Astrocyte of the spinal cord (primary cell): ENCODE results near the gene UPB1.
"Not testable (repeated sequence)": the region's sequence is repeated elsewhere in the genome, so short reads cannot be mapped to it uniquely, and the experiment has no call there.

Experiments used
- DNase-seq: peaks from one replicate; pipeline ENCODE4 v3.0.0; 2011; ENCODE audit warnings: low read depth, low spot score
- H3K4me3 ChIP-seq: 2 replicates; pipeline ENCODE4 v1.5.1; 2011; ENCODE audit warnings: low read depth, mild to moderate bottlenecking, low read length, moderate library complexity
- CTCF ChIP-seq: IDR thresholded peaks from 2 replicates; pipeline ENCODE4 v1.5.1; 2012; ENCODE audit warnings: low read depth, mild to moderate bottlenecking, low read length, inconsistent platforms
- in situ Hi-C: cut with HindIII; loops from 2 replicates; pipeline ENCODE4 v1.10.0; 2017; ENCODE audit warnings: low sequenced_read_pairs

Gene UPB1

GRCh38 chr22:24485608-24486007 lies 9.5 kb upstream of the UPB1 start:
- in situ Hi-C loops = no loop called here
- no peak overlapping the region for H3K4me3 ChIP-seq
- no peak for DNase-seq
- peak; percentile 21 for TF ChIP-seq CTCF

- in situ Hi-C loops = no loop called here
- TF ChIP-seq CTCF = no peak
- peak; percentile 86 for DNase-seq
- no peak overlapping the region for H3K4me3 ChIP-seq
Observed at GRCh38 chr22:24486501-24486921, 8.6 kb upstream of the UPB1 start.

- in situ Hi-C loops = no loop called here
- no peak for DNase-seq
- no peak for TF ChIP-seq CTCF
- no peak overlapping the region for H3K4me3 ChIP-seq
Observed at GRCh38 chr22:24489011-24489410, 6.1 kb upstream of the UPB1 start.

GRCh38 chr22:24489434-24489833 lies 5.7 kb upstream of the UPB1 start:
- DNase-seq, H3K4me3 ChIP-seq, in situ Hi-C loops: not testable (repeated sequence)

- TF ChIP-seq CTCF = no peak
- in situ Hi-C loops = no loop called here
- H3K4me3 ChIP-seq = no peak overlapping the region
- no peak for DNase-seq
Observed at GRCh38 chr22:24492391-24492790, 2.7 kb upstream of the UPB1 start.

- no peak for DNase-seq
- H3K4me3 ChIP-seq = no peak overlapping the region
- no peak for TF ChIP-seq CTCF
- in situ Hi-C loops = no loop called here
Observed at GRCh38 chr22:24494167-24494527, 985 bp upstream of the UPB1 start.

GRCh38 chr22:24495365-24495675 lies 188 bp downstream of the UPB1 start:
- TF ChIP-seq CTCF = no peak
- DNase-seq = no peak
- in situ Hi-C loops = no loop called here
- H3K4me3 ChIP-seq = no peak overlapping the region
